ENCODE results near the gene DAAM2.

DAAM2 gene

DNA sequence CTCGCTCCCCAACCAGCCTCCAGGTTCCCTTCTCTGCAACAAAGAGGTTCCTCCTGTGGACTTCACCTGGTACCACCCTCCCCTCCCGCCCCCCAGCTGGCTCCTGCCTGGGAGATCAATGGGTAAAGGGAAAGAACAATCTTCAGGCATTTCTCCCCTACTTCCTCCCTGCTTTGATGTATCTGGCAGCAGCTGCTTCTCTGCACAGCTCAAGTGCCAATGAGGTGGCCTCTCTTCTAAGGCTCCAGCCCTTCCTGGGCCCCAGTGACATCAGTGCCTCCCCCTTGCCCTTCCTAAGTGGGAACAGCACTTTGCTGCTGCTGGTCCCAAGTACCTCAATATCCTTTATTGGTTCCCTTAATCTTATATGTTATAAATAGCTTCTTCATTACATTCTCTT lies 118.6 kb downstream of the DAAM2 start:
- no peaks in the 10 kb centered on the region for H3K27me3 ChIP-seq
- H3K4me2 ChIP-seq: no peak overlapping the region
- H3K4me1 ChIP-seq: no peaks in the 10 kb centered on the region
- H3K36me3 ChIP-seq: no peaks in the 10 kb centered on the region
- no peak overlapping the region for H3K4me3 ChIP-seq
- H3K9ac ChIP-seq: no peak overlapping the region
- no peak for TF ChIP-seq Cebpa-rat (IDR thresholded peaks at IDR 0.05)
- no peak overlapping the region for H3K27ac ChIP-seq
- no peaks in the 10 kb centered on the region for H3K9me3 ChIP-seq (replicated peaks in 1 of 11)
- H4K20me1 ChIP-seq: no peaks in the 10 kb centered on the region

DNA sequence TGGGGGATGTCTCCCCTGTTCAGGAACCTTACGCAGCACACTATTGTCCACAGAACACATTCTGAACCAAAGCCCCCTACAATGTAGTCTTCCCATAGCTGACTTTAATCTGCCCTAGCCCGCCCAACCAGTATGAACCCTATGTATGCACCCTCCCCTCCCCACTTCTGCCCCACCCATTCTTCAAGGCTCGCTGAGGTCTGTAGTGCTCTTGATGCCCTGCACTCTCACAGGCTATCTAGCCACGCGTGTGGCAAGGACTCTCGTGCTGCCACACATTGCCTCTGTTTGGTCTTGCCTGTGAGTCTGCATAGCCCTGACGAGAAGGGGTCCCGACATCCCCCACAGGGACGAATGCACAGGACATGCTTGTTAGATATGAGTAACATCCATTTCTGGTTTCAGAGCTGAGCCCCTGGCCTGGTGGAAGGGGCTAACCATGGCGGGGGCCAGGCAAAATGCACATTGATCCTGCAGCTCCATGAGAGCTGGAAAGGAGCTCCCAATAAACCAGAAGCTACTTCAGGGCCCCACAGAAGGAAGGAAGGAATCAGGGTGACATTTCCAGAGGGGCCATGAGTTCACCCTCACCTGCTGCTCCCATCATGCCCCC lies 119.4 kb downstream of the DAAM2 start:
- Histone ChIP-seq H3K9me3 (replicated peaks in 1 of 11) (peaks cover 0 to 3% (median 0%) of the 10 kb centered on the region in 11 experiments; a peak in 2 of 22 replicates), H3K36me3 (no peaks in the 10 kb centered on the region), H3K4me2 (no peak overlapping the region), H3K9ac (no peak overlapping the region), H3K27me3 (no peaks in the 10 kb centered on the region), H3K4me1 (no peaks in the 10 kb centered on the region), H3K27ac (no peak overlapping the region), H4K20me1 (no peaks in the 10 kb centered on the region), H3K4me3 (no peak overlapping the region)
- TF ChIP-seq Cebpa-rat (IDR thresholded peaks at IDR 0.05): no peak

DNA sequence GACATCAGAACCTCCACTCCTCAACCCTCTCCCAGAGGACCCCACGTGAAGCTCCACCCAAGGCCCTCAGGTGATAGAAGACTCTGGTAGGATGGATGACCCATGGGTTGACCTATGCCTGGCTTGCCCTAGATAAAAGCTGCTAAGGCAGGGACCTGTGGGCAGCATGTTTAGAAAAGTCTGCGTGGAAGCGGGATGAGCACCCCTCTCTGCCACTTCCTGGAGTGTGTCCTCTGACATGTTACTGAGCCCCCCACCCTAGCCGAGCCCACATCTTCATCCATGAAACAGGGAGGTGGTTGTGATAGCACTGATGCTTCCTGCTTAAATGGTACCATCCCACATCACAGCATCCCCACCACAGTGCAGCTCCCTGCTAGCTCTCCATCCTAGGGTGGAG lies 120.3 kb downstream of the DAAM2 start:
- H3K9me3 ChIP-seq (replicated peaks in 1 of 11): peaks cover 0 to 11% (median 0%) of the 10 kb centered on the region in 11 experiments; a peak in 2 of 22 replicates
- H3K27me3 ChIP-seq: no peaks in the 10 kb centered on the region
- no peak overlapping the region for H3K9ac ChIP-seq
- H3K36me3 ChIP-seq: no peaks in the 10 kb centered on the region
- no peak overlapping the region for H3K27ac ChIP-seq
- no peak for TF ChIP-seq Cebpa-rat (IDR thresholded peaks at IDR 0.05)
- no peak overlapping the region for H3K4me3 ChIP-seq
- H3K4me1 ChIP-seq: no peaks in the 10 kb centered on the region
- no peaks in the 10 kb centered on the region for H4K20me1 ChIP-seq
- H3K4me2 ChIP-seq: no peak overlapping the region

DNA sequence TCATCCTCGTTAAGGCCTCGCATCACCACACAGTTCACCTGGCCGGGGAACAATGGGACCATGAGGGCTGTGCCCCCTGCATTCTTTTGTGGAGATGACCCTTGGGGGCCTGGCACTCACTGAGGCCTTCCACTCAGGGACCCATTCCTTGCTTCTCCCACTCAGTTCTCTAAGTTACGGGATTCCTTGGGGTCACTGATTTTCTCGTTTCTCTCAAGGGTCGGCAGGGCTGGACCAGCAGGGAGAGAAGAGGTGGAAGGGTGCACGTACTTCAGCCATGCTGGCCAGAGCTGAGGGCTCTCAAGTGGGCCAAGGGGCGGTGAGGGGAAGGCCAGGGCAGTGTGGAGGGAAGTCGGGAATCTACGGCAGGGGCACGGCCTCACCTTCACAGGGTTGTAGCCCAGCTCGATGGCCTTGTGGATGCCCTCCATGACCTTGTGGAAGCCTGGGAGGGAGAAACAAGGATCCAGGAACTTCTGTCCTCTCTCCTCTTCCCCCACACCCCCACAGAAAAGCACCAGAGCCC lies 121.3 kb downstream of the DAAM2 start:
- Histone ChIP-seq H3K27ac (no peak overlapping the region), H3K9ac (no peak overlapping the region), H3K4me2 (no peak overlapping the region), H3K9me3 (replicated peaks in 1 of 11) (peaks cover 0 to 11% (median 0%) of the 10 kb centered on the region in 11 experiments; a peak in 2 of 22 replicates), H4K20me1 (no peaks in the 10 kb centered on the region), H3K27me3 (no peaks in the 10 kb centered on the region), H3K4me1 (no peaks in the 10 kb centered on the region), H3K36me3 (no peaks in the 10 kb centered on the region), H3K4me3 (no peak overlapping the region)
- TF ChIP-seq Cebpa-rat (IDR thresholded peaks at IDR 0.05): no peak

DNA sequence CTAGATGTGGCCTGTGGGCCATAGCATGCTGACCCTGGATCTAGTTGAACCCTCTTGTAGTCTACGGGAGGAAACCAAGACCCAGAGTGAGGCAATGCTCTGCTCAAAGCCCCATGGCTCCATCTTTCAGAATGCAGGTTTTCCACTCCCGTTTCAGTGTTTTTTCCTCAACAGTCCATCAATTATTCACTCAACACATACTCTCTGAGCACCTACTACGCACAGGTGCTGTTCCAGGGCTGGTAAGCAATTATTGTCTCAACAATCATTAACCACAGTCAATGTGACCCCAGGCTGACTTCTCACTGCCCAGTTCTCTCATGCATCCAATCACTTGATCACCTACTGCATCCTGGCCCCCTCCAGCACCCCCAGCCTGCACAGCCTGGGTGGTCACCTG lies 122.1 kb downstream of the DAAM2 start:
- no peak overlapping the region for H3K4me2 ChIP-seq
- H3K4me3 ChIP-seq: no peak overlapping the region
- H4K20me1 ChIP-seq: no peaks in the 10 kb centered on the region
- H3K36me3 ChIP-seq: no peaks in the 10 kb centered on the region
- no peak for TF ChIP-seq Cebpa-rat (IDR thresholded peaks at IDR 0.05)
- H3K9ac ChIP-seq: no peak overlapping the region
- H3K27ac ChIP-seq: no peak overlapping the region
- peaks cover 0 to 11% (median 0%) of the 10 kb centered on the region in 11 experiments; a peak in 2 of 22 replicates for H3K9me3 ChIP-seq (replicated peaks in 1 of 11)
- H3K27me3 ChIP-seq: no peaks in the 10 kb centered on the region
- no peaks in the 10 kb centered on the region for H3K4me1 ChIP-seq

DNA sequence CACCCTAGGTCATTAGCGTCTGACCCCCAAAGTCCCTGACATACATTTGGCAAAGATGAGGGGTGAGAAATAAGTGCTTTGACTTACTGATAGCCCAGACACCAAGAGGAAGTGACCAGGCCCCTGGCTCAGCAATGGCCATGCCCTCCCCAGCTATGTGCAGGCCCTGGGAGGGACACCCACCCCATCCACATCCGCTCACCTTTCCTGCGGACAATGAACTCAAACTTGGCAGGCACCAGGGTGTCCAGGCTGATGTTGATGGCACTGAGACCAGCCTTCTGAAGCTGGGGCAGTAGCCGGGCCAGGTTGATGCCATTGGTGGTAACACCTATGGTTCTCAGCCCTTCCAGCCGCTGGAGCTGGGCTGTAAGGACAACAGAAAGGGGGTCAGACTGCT lies 123.7 kb downstream of the DAAM2 start:
- Histone ChIP-seq H3K9me3 (replicated peaks in 1 of 11) (peaks cover 0 to 11% (median 0%) of the 10 kb centered on the region in 11 experiments; a peak in 2 of 22 replicates), H3K4me1 (no peaks in the 10 kb centered on the region), H3K27me3 (no peaks in the 10 kb centered on the region), H3K36me3 (no peaks in the 10 kb centered on the region), H3K4me2 (no peak overlapping the region), H4K20me1 (no peaks in the 10 kb centered on the region), H3K4me3 (no peak overlapping the region), H3K27ac (no peak overlapping the region), H3K9ac (no peak overlapping the region)
- no peak for TF ChIP-seq Cebpa-rat (IDR thresholded peaks at IDR 0.05)

DNA sequence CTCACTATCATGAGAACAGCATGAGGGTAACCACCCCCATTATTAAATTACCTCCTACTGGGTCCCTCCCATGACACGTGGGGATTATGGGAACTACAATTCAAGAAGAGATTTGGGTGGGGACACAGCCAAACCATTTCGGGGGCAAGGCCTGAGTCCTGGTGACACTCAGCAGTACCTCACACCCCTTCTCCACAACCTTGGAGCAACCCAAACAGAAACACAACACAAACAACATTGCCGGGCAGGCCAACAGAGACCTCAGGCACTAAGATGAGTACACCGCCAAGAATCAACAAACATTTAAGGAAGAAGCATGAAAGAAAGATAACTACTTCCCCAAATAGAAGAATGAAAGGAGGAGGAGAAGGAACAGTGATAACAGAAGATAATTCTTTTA lies 125.2 kb downstream of the DAAM2 start:
- H3K27ac ChIP-seq: no peak overlapping the region
- no peak for TF ChIP-seq Cebpa-rat (IDR thresholded peaks at IDR 0.05)
- H3K9ac ChIP-seq: no peak overlapping the region
- H3K9me3 ChIP-seq (replicated peaks in 1 of 11): peaks cover 0 to 11% (median 0%) of the 10 kb centered on the region in 11 experiments; a peak in 2 of 22 replicates
- H3K27me3 ChIP-seq: no peaks in the 10 kb centered on the region
- H3K4me2 ChIP-seq: no peak overlapping the region
- no peaks in the 10 kb centered on the region for H3K36me3 ChIP-seq
- peaks cover 0 to 2% (median 0%) of the 10 kb centered on the region in 10 experiments; a peak in 4 of 20 replicates for H3K4me1 ChIP-seq
- H4K20me1 ChIP-seq: no peaks in the 10 kb centered on the region
- H3K4me3 ChIP-seq: no peak overlapping the region

DNA sequence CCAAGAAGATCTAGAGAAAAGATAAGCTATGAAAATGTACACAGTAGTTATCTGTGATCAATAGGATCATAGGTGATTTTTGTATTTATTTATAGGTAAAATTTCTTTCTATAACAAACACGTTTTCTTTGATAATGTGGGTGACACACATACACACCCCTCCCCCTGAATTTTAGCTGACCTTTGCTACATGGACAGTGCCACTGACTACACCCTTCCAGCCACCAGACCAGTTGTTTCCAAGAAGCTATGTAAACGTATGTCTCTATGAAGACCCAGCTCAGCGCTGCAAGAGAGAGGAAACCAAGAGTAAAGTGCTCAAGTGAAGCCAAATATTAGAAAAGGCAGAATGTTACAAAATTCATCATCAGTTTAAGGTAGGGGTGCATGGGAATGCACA lies 125.8 kb downstream of the DAAM2 start:
- no peak overlapping the region for H3K9ac ChIP-seq
- peaks cover 0 to 8% (median 6%) of the 10 kb centered on the region in 10 experiments; a peak in 16 of 20 replicates for H3K4me1 ChIP-seq
- H3K4me3 ChIP-seq: no peak overlapping the region
- H4K20me1 ChIP-seq: no peaks in the 10 kb centered on the region
- H3K4me2 ChIP-seq: no peak overlapping the region
- no peak overlapping the region for H3K27ac ChIP-seq
- TF ChIP-seq Cebpa-rat (IDR thresholded peaks at IDR 0.05): no peak
- H3K27me3 ChIP-seq: no peaks in the 10 kb centered on the region
- H3K36me3 ChIP-seq: no peaks in the 10 kb centered on the region
- peaks cover 0 to 11% (median 0%) of the 10 kb centered on the region in 11 experiments; a peak in 2 of 22 replicates for H3K9me3 ChIP-seq (replicated peaks in 1 of 11)

DNA sequence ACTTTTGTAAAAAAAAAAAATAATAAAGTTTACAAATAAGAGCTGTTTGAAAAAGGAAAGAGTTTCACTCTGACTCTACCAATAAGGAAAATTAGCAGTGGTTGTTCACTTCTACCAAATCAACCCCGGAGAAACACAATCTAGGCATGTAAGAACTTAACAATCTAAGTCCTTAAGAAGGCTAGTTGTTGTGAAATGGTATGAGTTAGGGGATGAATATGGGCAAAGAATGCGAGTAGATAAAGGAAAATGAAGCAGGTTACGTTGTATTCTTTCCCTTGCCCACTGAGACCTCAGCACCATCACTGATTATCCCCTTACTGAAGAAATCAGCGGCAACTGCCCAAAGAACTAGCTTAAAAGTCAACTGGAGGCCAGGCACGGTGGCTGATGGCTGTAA lies 126.7 kb downstream of the DAAM2 start:
- no peaks in the 10 kb centered on the region for H3K36me3 ChIP-seq
- no peaks in the 10 kb centered on the region for H3K27me3 ChIP-seq
- no peak overlapping the region for H3K4me2 ChIP-seq
- H3K27ac ChIP-seq: no peak overlapping the region
- no peaks in the 10 kb centered on the region for H4K20me1 ChIP-seq
- H3K4me3 ChIP-seq: no peak overlapping the region
- H3K4me1 ChIP-seq: peaks cover 8 to 17% (median 14%) of the 10 kb centered on the region in 10 experiments
- TF ChIP-seq Cebpa-rat (IDR thresholded peaks at IDR 0.05): no peak
- no peak overlapping the region for H3K9ac ChIP-seq
- H3K9me3 ChIP-seq (replicated peaks in 1 of 11): peaks cover 0 to 11% (median 0%) of the 10 kb centered on the region in 11 experiments; a peak in 2 of 22 replicates

DNA sequence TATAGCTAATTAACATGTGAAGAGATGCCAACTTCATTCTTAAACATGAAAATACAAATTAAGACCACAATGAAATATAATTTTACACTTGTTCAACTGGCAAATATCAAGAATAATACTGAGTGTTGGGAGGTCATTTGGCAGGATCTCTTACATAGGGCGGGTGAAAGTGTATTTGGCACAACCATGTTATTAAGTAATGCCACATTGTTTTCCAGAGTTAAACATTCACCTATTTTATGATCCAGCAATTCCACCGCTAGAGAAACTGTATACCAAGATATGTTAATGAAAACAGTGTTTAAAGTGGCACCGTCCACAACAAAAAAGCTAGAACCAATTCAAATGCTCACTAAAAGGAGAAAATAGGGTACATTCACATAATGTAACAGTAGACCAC lies 128.0 kb downstream of the DAAM2 start:
- Histone ChIP-seq H3K4me3 (no peak overlapping the region), H3K9ac (no peak overlapping the region), H3K27me3 (no peaks in the 10 kb centered on the region), H3K36me3 (no peaks in the 10 kb centered on the region), H3K4me1 (peaks cover 9 to 17% (median 14%) of the 10 kb centered on the region in 10 experiments), H3K4me2 (no peak overlapping the region), H4K20me1 (no peaks in the 10 kb centered on the region), H3K27ac (no peak overlapping the region), H3K9me3 (replicated peaks in 1 of 11) (peaks cover 0 to 11% (median 0%) of the 10 kb centered on the region in 11 experiments; a peak in 2 of 22 replicates)
- TF ChIP-seq Cebpa-rat (IDR thresholded peaks at IDR 0.05): no peak

Measured in BLaER1 treated with 17β-estradiol and CSF1 and Interleukin-3, amounts not matched to agents 10 nM and 100 nM (cell line).